Measurements from ENCODE around the gene MAPK6. TPM values are rescaled to one million over a fixed set of nuclear protein-coding genes. Genes with fewer than 3 reads are reported as not detected.

The MAPK6 gene
- total RNA-seq, 2 experiments from 2014 or later, result 44.7 to 53.0 TPM

DNA sequence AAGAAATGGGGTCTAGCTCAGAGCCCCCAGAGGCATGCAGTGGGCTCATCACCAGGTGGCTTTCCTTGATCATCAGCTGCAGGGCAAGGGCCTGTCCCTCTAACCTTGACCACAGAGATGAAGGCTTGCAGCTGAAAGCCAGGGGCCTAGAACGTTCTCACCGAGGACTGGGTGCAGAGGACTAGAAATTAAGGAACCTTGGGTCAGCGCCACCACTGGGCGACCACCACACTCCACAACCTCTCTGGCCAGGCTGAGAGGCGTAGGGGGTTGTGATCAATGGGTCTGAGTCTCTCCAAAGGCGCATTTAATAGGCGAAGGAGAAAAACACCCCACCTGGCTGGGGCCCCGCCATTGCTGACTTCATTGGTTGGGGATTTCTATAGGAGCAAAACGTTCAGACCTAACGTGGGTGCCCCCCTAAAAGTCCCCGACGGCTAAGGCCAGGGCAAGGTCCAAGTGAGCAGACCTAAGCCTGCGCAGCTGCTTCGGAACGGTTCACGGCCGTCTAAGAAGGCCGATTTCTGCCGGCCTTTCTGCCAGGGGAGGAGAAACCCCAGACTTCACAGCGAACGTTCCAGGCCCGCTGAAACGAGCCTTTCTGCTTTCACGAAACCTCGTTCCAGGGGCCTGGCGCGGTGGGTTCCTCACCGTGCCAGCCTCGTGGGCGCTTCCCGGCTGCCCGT, 92.6 kb downstream of the MAPK6 start:
- H3K4me1 Mint-ChIP-seq, result peaks cover 8% of the 10 kb centered on the region
- no peaks in the 10 kb centered on the region for H3K9me3 Mint-ChIP-seq (ENCODE audit: low read depth)
- H3K27ac Mint-ChIP-seq, result no peak overlapping the region
- CTCF ChIA-PET, result interaction anchor here (1.0 to 2.5 kb wide), 4 partner anchors 14 to 131 kb away, joined by 3 to 10 read pairs (median 4); no protein-coding TSS in a partner anchor
- DNase-seq, result no peak
- peaks cover 46% of the 10 kb centered on the region for H3K27me3 Mint-ChIP-seq
- no peak for ATAC-seq
- H3K36me3 Mint-ChIP-seq, result no peaks in the 10 kb centered on the region
- H3K4me3 Mint-ChIP-seq, result peak overlapping the region; percentile 69

DNA sequence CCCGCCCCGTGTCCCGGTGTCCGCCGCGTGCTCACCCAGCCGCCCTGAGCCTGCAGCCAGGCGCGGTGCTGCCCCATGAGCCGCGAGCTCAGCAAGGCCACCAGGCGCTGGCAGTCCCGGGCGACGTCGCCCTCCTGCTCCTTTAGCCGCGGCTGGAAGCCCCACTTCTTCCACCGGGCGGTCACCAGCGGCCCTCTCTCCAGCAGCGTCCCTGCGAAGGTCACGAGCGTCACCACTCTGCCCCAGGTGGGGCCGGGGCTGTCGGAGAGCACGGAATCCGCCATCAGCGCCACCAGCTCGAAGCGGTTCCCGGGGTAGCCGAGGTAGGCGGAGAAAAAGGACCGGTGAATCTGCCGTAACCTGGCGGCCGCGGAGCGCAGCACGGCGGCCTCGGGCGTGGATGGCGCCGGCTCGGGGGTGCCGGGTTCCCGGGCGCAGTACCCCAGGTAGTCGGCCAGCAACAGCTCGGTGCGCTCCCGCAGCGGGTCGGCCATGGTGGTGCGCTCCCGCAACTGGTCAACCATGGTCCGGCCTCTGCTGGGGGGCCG, 93.3 kb downstream of the MAPK6 start:
- no peak overlapping the region for H3K27ac Mint-ChIP-seq
- ATAC-seq, result peak; percentile 82

DNA sequence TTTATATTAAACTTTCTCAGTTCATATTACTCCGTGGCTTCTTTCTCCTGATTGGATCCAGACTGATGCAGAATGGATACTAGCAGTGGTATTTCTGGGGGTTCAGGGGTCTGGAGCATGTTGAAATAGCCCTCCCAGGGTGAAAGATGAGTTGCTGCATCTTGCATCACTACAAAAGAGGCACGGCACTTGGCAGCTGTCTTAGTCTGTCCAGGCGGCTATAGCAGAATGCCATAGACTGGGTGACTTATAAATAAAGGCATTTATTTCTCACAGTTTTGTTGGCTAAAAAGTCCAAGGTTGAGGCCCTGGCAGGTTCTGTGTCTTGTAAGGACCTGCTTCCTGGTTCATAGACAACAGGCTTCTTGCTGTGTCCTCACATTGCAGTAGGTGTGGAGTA, 94.2 kb downstream of the MAPK6 start:
- Mint-ChIP-seq H3K4me3 (no peak overlapping the region), H3K27ac (no peak overlapping the region), H3K9me3 (ENCODE audit: low read depth) (no peaks in the 10 kb centered on the region), H3K36me3 (no peaks in the 10 kb centered on the region), H3K27me3 (peaks cover 46% of the 10 kb centered on the region), H3K4me1 (peaks cover 8% of the 10 kb centered on the region)
- CTCF ChIA-PET, result interaction anchor here (1.0 to 2.5 kb wide), 3 partner anchors 12 to 114 kb away, joined by 3 to 10 read pairs (median 3); no protein-coding TSS in a partner anchor
- no peak for ATAC-seq
- no peak for DNase-seq

More for the DNA sequence above, 93.3 kb downstream of the MAPK6 start:
- H3K27me3 Mint-ChIP-seq, result peaks cover 46% of the 10 kb centered on the region
- peak overlapping the region; percentile 69 for H3K4me3 Mint-ChIP-seq
- no peaks in the 10 kb centered on the region for H3K36me3 Mint-ChIP-seq
- no peaks in the 10 kb centered on the region for H3K9me3 Mint-ChIP-seq (ENCODE audit: low read depth)
- peak; percentile 54 for DNase-seq
- CTCF ChIA-PET, result interaction anchor here (1.0 to 2.5 kb wide), 4 partner anchors 15 to 131 kb away, joined by 3 to 10 read pairs (median 4); no protein-coding TSS in a partner anchor
- peaks cover 8% of the 10 kb centered on the region for H3K4me1 Mint-ChIP-seq

DNA sequence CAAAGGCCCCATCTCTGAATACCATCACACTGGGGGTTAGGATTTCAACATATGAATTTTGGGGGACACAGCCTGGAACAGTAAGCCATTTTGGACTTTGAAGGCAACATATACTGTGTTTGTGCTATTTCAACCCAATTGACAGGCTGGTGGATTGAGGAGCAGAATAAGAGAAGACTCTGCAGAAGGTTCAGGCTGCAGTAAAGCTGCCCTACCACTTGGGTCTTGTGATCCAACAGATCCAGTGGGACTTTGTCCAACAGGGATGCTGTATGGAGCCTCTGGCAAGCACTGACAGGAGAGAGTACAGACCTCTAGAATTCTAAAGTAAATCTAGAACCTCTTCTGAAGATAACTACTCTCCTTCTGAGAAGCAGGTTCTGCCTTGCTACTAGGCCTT, 94.7 kb downstream of the MAPK6 start:
- peaks cover 42% of the 10 kb centered on the region for H3K27me3 Mint-ChIP-seq
- ATAC-seq, result no peak
- H3K9me3 Mint-ChIP-seq (ENCODE audit: low read depth), result no peaks in the 10 kb centered on the region
- H3K4me3 Mint-ChIP-seq, result no peak overlapping the region
- no peak overlapping the region for H3K27ac Mint-ChIP-seq
- DNase-seq, result no peak
- peaks cover 8% of the 10 kb centered on the region for H3K4me1 Mint-ChIP-seq
- CTCF ChIA-PET, result interaction anchor here (1.0 to 1.1 kb wide), 2 partner anchors 12 to 114 kb away, joined by 3 read pairs; no protein-coding TSS in a partner anchor
- no peaks in the 10 kb centered on the region for H3K36me3 Mint-ChIP-seq

DNA sequence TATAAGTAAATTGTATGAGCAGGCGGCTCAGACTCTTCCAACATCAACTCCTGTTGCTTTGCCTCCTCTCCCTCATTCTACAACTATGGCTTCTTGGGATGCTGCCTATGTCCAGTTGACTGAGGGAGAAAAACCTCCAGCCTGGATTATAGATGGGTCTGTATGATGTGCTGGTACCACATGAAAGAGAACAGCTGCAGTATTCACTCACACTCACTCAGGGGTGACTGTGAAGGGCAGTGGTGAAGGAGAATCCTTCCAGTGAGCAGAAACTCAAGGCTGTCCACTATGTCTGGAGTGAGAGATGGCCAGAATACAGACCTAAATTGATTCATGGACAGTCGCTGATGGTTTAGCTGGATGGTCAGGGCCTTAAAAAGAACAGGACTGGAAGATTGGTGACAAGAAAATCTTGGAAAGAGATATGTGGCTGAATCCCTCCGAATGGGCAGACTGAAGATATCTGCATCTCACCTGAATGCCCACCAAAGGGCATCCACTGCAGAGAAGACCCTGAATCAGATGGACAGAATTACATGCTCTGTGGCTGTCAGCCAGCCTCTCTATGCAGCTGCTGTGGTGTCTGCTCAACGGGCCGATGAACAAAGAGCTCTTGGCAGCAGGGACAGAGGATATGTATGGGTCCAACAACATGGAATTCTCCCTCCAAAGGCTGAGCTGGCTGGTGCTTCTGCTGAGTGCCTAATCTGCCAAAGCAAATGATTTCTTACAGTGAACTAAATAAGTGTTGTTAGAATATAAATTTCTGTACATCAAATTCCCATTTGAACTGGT, 95.4 kb downstream of the MAPK6 start:
- Mint-ChIP-seq H3K27me3 (peaks cover 37% of the 10 kb centered on the region), H3K4me3 (no peak overlapping the region), H3K4me1 (peaks cover 8% of the 10 kb centered on the region), H3K36me3 (no peaks in the 10 kb centered on the region), H3K9me3 (ENCODE audit: low read depth) (no peaks in the 10 kb centered on the region), H3K27ac (no peak overlapping the region)
- CTCF ChIA-PET, result interaction anchor here (1.1 to 1.5 kb wide), 2 partner anchors 36 to 113 kb away, joined by 3 to 4 read pairs; no protein-coding TSS in a partner anchor
- no peak for ATAC-seq
- DNase-seq, result no peak

DNA sequence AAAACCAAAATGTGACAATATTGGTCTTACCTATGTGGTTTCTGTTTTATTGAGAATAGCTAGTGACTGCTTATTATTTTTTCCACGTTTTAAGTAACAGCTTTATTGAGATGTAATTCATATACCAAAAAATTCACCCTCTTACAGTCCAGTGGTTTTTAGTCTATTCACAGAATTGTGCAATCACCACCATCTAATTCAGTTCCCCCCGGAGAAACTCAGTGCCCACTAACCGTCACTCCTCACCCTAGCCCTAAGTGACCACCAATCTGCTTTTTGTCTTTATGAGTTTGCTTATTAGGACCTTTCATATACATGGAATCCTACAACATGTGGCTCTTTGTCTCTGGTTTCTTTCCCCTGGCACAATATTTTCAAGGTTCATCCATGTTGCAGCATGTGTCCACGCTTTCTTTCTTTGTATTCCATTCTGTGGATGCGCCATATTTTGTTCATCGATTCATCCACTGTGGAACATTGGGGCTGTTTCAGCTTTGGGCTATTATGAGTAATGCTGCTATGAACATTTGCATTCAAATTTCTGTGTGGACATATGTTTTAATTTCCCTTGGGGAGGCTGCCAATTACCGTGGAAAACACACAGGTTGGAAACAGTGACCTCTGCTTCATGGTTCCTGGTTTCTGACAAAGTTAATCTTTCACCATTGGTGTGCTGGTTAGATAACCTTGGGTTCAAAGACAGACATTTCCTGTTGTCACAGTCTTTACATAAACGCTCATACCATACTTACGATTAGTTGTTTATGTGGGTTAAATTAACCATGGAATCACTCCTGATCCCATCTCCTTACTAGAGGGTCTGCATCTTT, 96.8 kb downstream of the MAPK6 start:
- CTCF ChIA-PET, result interaction anchor here (1.5 kb wide), 1 partner anchor 37 kb away, joined by 4 read pairs; no protein-coding TSS in a partner anchor
- H3K27me3 Mint-ChIP-seq, result peaks cover 28% of the 10 kb centered on the region
- no peaks in the 10 kb centered on the region for H3K9me3 Mint-ChIP-seq (ENCODE audit: low read depth)
- no peak overlapping the region for H3K4me3 Mint-ChIP-seq
- no peaks in the 10 kb centered on the region for H3K36me3 Mint-ChIP-seq
- ATAC-seq (no peak), DNase-seq (no peak)
- H3K27ac Mint-ChIP-seq, result no peak overlapping the region
- H3K4me1 Mint-ChIP-seq, result no peaks in the 10 kb centered on the region

Other genes with a start within 250 kb of the MAPK6 start
- 10 to 100 TPM; 59.2 to 61.3 TPM for gene TMOD3, start 189.6 kb upstream of the MAPK6 start, total RNA-seq
- gene LEO1, start 47.4 kb upstream of the MAPK6 start, total RNA-seq, result 10 to 100 TPM; 33.4 to 34.9 TPM
- gene BCL2L10, start 93.6 kb downstream of the MAPK6 start, total RNA-seq, result not detected
- 10 to 100 TPM; 27.9 to 39.5 TPM for gene GNB5, start 172.2 kb downstream of the MAPK6 start, total RNA-seq

Data from activated CD8-positive, alpha-beta memory T cell treated with anti-CD3 and anti-CD28 coated beads, Interleukin-2, amount 10 ng/mL, durations not matched to agents 7 days and 5 days (primary cell).